ENCODE measurements around the gene CPED1.

- no peak for TF ChIP-seq CSRNP3 (CRISPR knock-in tag; IDR thresholded peaks at IDR 0.05)
- no peak for TF ChIP-seq POU6F1 (CRISPR knock-in tag; IDR thresholded peaks at IDR 0.05; ENCODE audit: borderline replicate concordance, low read depth)
- TF ChIP-seq PATZ1 (CRISPR knock-in tag; IDR thresholded peaks at IDR 0.05; ENCODE audit: borderline replicate concordance): no peak
- TF ChIP-seq RARB (CRISPR knock-in tag; IDR thresholded peaks at IDR 0.05): no peak
- no peak for TF ChIP-seq GLIS3 (CRISPR knock-in tag; IDR thresholded peaks at IDR 0.05)
- TF ChIP-seq ZFP30 (CRISPR knock-in tag; IDR thresholded peaks at IDR 0.05): no peak
- TF ChIP-seq PPARA (CRISPR knock-in tag; IDR thresholded peaks at IDR 0.05; ENCODE audit: borderline replicate concordance): no peak
- no peak for TF ChIP-seq ARNTL (CRISPR knock-in tag; IDR thresholded peaks at IDR 0.05; ENCODE audit: borderline replicate concordance, low read depth)
- no peak for TF ChIP-seq CSDC2 (CRISPR knock-in tag; IDR thresholded peaks at IDR 0.05)
- no peak for TF ChIP-seq ZC3H10 (CRISPR knock-in tag; IDR thresholded peaks at IDR 0.05)
- TF ChIP-seq TOX (CRISPR knock-in tag; IDR thresholded peaks at IDR 0.05; ENCODE audit: borderline replicate concordance): no peak
Observed at GRCh38 chr7:121322460-121322859, 333.9 kb downstream of the CPED1 start.

Measured in SK-N-SH treated with all-trans-retinoic acid at 6 μM for 48 hours (cell line).